SHP77 treated with DMSO at 0.1 percent for 48 hours (cell line): ENCODE measurements around the gene ATP6V0C.
A peak's percentile ranks its signal among the peaks of the same experiment; 100 is the strongest.
"Not testable (repeated sequence)": the region's sequence is repeated elsewhere in the genome, so short reads cannot be mapped to it uniquely, and the experiment has no call there.

Source experiments
- DNase-seq: peaks from one replicate; lab custom pipeline; 2025; lab: John Stamatoyannopoulos, UW

The ATP6V0C gene

DNA sequence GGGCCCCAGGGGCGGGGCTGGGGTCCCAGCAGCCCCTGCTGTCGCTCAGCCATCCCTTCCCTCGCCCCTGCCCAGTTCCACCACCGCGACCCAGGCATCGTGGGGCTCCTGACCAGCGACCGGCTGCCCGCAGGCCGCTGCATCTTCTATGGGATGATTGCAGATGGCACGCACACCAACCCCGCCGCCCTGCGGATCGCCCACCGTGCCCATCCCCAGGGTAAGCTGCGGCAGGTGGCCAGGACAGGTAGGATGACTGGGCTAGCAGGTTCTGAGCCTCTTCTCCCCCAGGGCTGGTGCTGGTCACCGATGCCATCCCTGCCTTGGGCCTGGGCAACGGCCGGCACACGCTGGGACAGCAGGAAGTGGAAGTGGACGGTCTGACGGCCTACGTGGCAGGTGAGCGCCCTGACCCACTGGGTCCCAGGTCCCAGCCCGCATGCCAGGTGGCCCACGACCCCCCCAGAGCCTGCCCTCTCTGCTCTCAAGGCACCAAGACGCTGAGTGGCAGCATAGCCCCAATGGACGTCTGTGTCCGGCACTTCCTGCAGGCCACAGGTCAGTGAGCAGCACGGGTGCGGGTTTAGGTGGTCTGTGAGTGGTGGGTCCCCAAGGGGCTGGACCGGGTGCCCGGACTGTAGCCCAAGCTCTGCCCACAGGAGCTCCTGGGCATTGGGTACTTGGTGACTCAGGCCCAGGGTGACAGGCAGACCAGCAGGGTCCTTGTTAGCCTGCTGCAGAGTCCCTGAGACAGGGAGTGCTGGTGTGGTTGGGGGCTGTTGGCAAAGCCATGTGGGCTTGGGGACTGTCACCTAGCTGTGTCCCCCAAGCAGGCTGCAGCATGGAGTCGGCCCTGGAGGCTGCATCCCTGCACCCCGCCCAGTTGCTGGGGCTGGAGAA lies 14.7 kb downstream of the ATP6V0C start:
- no peak for DNase-seq

GRCh38 chr16:2529061-2529931 lies 15.5 kb downstream of the ATP6V0C start:
- DNase-seq = no peak

GRCh38 chr16:2529961-2530628 lies 16.3 kb downstream of the ATP6V0C start:
- DNase-seq = no peak

GRCh38 chr16:2530629-2531318 lies 17.0 kb downstream of the ATP6V0C start:
- no peak for DNase-seq

DNA sequence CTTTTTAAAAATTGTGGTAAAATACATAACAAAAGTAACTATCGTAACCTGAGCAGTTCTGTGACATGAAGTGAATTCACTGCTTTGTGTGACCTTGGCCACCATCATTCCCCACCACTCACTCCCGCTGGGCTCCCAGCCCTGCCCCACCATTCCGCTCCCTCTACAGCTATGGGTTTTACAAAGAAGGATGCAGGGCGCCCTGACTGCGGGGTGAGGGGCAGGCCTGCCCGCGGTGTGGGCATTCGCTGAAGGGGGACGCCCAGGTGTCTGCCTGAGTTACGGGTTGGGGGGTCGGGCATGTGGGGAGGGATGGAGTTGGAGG lies 17.6 kb downstream of the ATP6V0C start, which contains the start of gene CEMP1:
Gene CEMP1, minus strand, starts transcription at position 38 of the 325 bp plus-strand sequence. CDS start 335 bp downstream, outside the sequence.
- DNase-seq = no peak

DNA sequence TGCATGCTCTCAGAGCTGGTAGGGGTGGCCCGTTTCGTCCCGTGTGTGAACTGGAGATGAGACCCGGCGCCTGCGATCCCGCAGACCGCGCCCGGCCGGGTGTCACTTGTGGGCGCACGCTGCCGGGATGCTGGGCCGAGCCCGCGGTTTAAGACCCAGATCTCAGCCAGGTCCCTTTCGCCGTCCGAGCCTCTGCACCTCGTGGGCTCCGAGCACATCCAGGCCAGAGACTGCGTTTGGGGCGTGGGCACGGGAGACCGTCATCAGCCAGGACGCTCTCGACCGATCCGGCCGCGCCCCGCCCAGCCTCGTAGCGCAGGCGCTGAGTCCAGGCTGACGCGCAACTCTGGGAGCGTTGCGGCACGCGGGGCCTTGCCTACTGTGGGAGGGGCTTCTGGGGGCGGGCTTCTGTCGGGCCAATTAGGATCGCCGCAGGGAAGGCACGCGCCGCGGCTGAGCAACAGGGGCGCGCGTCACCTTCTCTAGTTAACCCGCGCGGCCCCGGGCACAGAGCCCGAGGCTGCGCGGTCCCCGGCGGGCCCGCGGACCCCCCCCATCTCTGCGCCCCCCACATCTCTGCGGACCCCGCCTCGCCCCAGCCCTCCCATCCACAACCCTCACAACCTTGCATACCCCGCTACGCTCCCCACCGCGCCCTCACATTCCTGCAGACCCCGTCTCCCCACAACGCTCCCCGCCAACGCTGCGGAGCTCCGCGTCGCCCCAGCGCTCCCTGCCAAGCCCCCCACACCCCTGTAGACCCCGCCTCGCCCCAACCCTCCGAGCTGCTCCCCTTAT lies 18.1 kb downstream of the ATP6V0C start:
- peak; percentile 83 for DNase-seq

DNA sequence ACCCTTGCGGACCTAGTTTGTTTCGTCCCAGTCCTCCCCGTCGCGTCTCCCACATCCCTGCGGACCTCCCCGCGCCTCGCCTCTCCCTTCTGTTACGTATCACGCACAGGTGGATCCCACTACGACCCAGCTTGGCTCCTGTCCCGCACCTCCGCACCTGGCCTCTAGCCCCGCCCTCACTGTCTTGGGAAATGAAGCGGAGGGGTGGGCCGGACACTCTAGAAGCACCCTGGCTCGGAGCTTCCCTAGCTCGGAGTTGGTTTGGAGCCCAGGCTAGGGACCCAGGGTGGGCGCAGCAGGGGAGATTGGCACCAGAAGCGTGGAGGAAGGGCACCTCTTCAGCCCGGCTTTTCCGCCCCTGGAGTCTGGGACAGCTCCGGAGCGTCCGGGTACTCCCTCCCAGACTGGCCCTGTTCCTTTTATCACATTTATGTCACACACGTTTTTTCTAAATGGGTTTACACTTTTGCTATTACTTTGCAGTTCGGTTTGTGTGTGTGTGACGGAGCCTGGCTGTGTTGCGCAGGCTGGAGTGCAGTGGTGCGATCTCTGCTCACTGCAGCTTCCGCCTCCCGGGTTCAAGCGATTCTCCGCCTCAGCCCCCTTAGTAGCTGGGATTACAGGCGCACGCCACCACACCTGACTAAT lies 18.9 kb downstream of the ATP6V0C start:
- DNase-seq = peak; percentile 12

- not testable (repeated sequence) for DNase-seq
Observed at GRCh38 chr16:2533142-2533755, 19.5 kb downstream of the ATP6V0C start.

- no peak for DNase-seq
Observed at GRCh38 chr16:2533912-2534311, 20.2 kb downstream of the ATP6V0C start.

- DNase-seq = not testable (repeated sequence)
Observed at GRCh38 chr16:2534335-2534734, 20.6 kb downstream of the ATP6V0C start.

GRCh38 chr16:2535625-2536013 lies 21.9 kb downstream of the ATP6V0C start:
- DNase-seq = no peak

- peak; percentile 48 for DNase-seq
Observed at GRCh38 chr16:2537451-2538379, 24.0 kb downstream of the ATP6V0C start, which contains the start of gene PDPK1. TSS of gene PDPK1 (plus strand) at chr16:2538021. CDS start at chr16:2538113, 92 bp downstream.

- not testable (repeated sequence) for DNase-seq
Observed at GRCh38 chr16:2539192-2539844, 25.6 kb downstream of the ATP6V0C start.

DNA sequence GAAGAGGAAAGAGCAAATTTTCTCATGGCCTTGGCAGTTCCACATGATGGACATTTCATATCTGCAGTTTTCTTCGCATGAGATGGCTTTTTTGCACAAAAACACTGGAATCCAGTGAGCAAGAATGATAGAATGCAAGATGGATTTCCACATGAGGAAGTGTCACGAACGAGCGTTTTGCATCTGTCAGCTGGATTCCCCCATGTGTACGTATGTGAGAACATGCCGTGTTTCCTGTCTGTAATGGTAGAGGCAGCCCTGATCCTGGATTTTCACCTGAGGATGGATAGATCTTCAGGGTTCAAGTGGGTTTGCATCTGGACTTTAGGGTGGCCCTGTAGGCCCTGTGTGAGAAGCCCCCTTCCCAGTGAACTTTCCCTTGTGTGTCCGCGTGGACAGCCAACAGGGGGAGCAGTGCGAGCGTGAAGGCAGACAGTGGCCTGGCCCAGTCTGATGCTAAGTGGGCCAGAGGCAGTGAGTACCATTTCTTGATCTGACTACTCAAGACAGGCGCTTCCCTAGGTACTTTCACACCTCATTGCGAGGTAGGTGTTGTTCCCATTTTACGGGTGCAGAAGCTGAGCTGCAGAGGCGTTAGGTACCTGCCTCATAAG lies 26.2 kb downstream of the ATP6V0C start:
- DNase-seq = not testable (repeated sequence)

- not testable (repeated sequence) for DNase-seq
Observed at GRCh38 chr16:2540912-2541311, 27.2 kb downstream of the ATP6V0C start.

DNA sequence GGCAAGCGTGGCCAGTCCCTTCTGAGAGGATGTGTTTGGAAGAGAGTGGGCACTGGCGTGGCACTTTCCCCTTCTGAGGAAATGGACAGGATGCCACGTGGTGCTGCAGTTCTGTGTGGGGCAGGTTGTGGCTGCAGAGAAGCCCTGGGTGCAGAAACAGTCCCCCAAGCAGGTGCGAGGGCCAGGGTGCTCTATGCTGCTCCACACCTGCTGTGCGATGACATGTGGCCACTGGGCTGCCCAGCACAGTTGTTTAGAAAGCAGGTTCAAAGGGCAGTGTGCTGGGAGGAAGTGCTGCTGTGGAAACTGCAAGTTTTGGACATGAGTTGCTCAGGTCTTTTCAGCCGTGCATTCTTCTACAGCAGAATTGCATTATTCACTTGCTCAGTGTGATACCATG lies 27.7 kb downstream of the ATP6V0C start:
- not testable (repeated sequence) for DNase-seq

DNA sequence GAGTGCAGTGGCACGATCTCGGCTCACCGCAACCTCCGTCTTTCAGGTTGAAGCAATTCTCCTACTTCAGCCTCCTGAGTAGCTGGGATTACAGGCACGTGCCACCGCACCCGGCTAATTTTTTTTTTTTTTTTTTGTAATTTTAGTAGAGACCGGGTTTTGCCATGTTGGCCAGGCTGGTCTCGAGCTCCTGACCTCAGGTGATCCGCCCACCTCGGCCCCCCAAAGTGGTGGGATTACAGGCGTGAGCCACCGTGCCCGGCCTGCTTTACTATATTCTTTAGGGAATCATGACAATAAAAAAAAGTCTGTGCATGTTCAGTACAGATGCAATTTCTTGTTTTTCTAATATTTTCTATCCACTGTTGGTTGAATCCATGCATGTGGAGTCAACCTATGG lies 30.0 kb downstream of the ATP6V0C start:
- not testable (repeated sequence) for DNase-seq
